B cell (primary cell): ENCODE results near the gene GTF2A1. TPM values are rescaled to one million over a fixed set of nuclear protein-coding genes. Genes with fewer than 3 reads are reported as not detected.

Experiments
- ATAC-seq: fragments of 200-7000 bp; cut with Tn5 transposase; one replicate; pipeline ENCODE4 v1.10.0; 2021; ENCODE audit warnings: low read depth, mild to moderate bottlenecking, moderate number of reproducible peaks, moderate library complexity
- CTCF ChIA-PET: fragments of 350-600 bp; sonication (Branson Sonifier 250); formaldehyde crosslinking; loops from one replicate; lab custom pipeline; 2021; ENCODE audit warnings: antibody characterized with exemption, inconsistent platforms; lab: Charles Lee
- POLR2A ChIA-PET: fragments of 350-600 bp; sonication (Branson Sonifier 250); formaldehyde crosslinking; loops from one replicate; lab custom pipeline; 2021; ENCODE audit warnings: antibody characterized with exemption; lab: Charles Lee
- DNase-seq: peaks from one replicate; pipeline ENCODE4 v3.0.0; 2013
- H2AFZ ChIP-seq: 2 replicates; pipeline ENCODE4 v1.6.1; 2012; ENCODE audit warnings: mild to moderate bottlenecking, low read depth, low read length; ENCODE audit not compliant: insufficient read depth, poor library complexity, severe bottlenecking
- H3K27ac ChIP-seq, 2 donors: 1 replicate in 1 of 2; 2 replicates in 1 of 2; pipeline ENCODE4 v1.5.1; 2012 to 2013; ENCODE audit warnings: low read length in 2 of 2, mild to moderate bottlenecking in 2 of 2, moderate library complexity in 1 of 2
- H3K27me3 ChIP-seq, 4 experiments: fragments of 200-600 bp in 1 of 4; sonication (generic) in 1 of 4; replicated peaks in 1 of 4; 1 replicate in 2 of 4; 2 replicates in 2 of 4; pipeline versions ENCODE4 v1.6.1 to v1.7.0; 2013 to 2016; ENCODE audit warnings: low read length in 3 of 4, mild to moderate bottlenecking in 2 of 4, mixed read lengths in 1 of 4, moderate library complexity in 1 of 4; ENCODE audit not compliant: insufficient read depth in 4 of 4, control insufficient read depth in 3 of 4; ENCODE audit errors: control extremely low read depth in 1 of 4
- H3K36me3 ChIP-seq, 2 experiments: replicated peaks in 1 of 2; 1 replicate in 1 of 2; 2 replicates in 1 of 2; pipeline versions ENCODE4 v1.6.1 to v1.7.1; 2013; ENCODE audit warnings: low read length in 1 of 2; ENCODE audit not compliant: insufficient read depth in 2 of 2, control insufficient read depth in 1 of 2; ENCODE audit errors: control extremely low read depth in 1 of 2, extremely low read depth in 1 of 2
- H3K4me1 ChIP-seq, 2 donors: fragments of 200-600 bp in 1 of 2; sonication (generic) in 1 of 2; 1 replicate in 1 of 2; 2 replicates in 1 of 2; pipeline versions ENCODE4 v1.5.1 to v1.6.1; 2013 to 2017; ENCODE audit warnings: low read length in 2 of 2; ENCODE audit not compliant: control insufficient read depth in 2 of 2, insufficient read depth in 2 of 2
- H3K4me2 ChIP-seq: replicated peaks from 2 replicates; pipeline ENCODE3; 2012; ENCODE audit warnings: mild to moderate bottlenecking, low read depth, low read length; ENCODE audit not compliant: poor library complexity, severe bottlenecking
- H3K4me3 ChIP-seq, 5 experiments: fragments of 200-600 bp in 1 of 5; sonication (generic) in 1 of 5; 1 replicate in 3 of 5; 2 replicates in 2 of 5; pipeline versions ENCODE4 v1.5.1 to v1.7.0; 2011 to 2016; ENCODE audit warnings: low read length in 4 of 5, mild to moderate bottlenecking in 4 of 5, low read depth in 2 of 5, control low read depth in 1 of 5, moderate library complexity in 1 of 5; ENCODE audit not compliant: insufficient read depth in 1 of 5; ENCODE audit errors: control extremely low read depth in 1 of 5, extremely low read depth in 1 of 5
- H3K79me2 ChIP-seq: fragments of 200-600 bp; sonication (generic); one replicate; pipeline ENCODE4 v1.6.0; 2016; ENCODE audit warnings: low read length; ENCODE audit not compliant: control insufficient read depth, insufficient read depth
- H3K9ac ChIP-seq: fragments of 200-600 bp; sonication (generic); 2 replicates; pipeline ENCODE4 v1.6.1; 2017; ENCODE audit warnings: mild to moderate bottlenecking, low read length, moderate library complexity
- H3K9me3 ChIP-seq, 3 donors: one replicate each; pipeline versions ENCODE4 v1.6.1 to v1.7.1; 2013; ENCODE audit warnings: low read length in 2 of 3; ENCODE audit not compliant: control insufficient read depth in 2 of 3, insufficient read depth in 1 of 3; ENCODE audit errors: control extremely low read depth in 1 of 3
- H4K20me1 ChIP-seq: 2 replicates; pipeline ENCODE4 v1.6.0; 2012; ENCODE audit warnings: mild to moderate bottlenecking, low read length; ENCODE audit not compliant: insufficient read depth, control insufficient read depth, poor library complexity, severe bottlenecking
- H3K27ac Mint-ChIP-seq: one replicate; pipeline ENCODE4 v1.8.0; 2021; ENCODE audit warnings: mixed read lengths
- H3K27me3 Mint-ChIP-seq: one replicate; pipeline ENCODE4 v1.8.0; 2021; ENCODE audit warnings: mixed read lengths
- H3K4me1 Mint-ChIP-seq: one replicate; pipeline ENCODE4 v1.8.0; 2021; ENCODE audit warnings: mixed read lengths
- H3K4me3 Mint-ChIP-seq: one replicate; pipeline ENCODE4 v1.8.0; 2021; ENCODE audit warnings: mixed read lengths
- H3K9me3 Mint-ChIP-seq: one replicate; pipeline ENCODE4 v1.8.0; 2022; ENCODE audit warnings: mixed read lengths; ENCODE audit not compliant: insufficient read depth
- EZH2 ChIP-seq: IDR thresholded peaks from 2 replicates; pipeline ENCODE4 v1.6.1; 2012; ENCODE audit warnings: borderline replicate concordance, low read depth, mild to moderate bottlenecking, moderate library complexity, low read length; ENCODE audit not compliant: insufficient read depth, poor library complexity, severe bottlenecking
- WGBS: methylation state at CpG from one replicate; pipeline ENCODE4 v1.1.5; 2013; ENCODE audit warnings: missing lambda C conversion rate; ENCODE audit not compliant: insufficient coverage; 5-methylcytosine and 5-hydroxymethylcytosine counted together
- intact Hi-C: fragments of 100-400 bp; cut with micrococcal nuclease; formaldehyde crosslinking; loops from one replicate; pipeline ENCODE4 v1.10.0; 2022
- polyA plus RNA-seq: library from polyadenylated mRNA; depleted of rRNA; stranded (reverse); fragments of >200 nt; gene quantifications from 2 replicates; pipeline ENCODE4 v1.2.3, GENCODE V29; 2012
- small RNA-seq: library from RNA; depleted of rRNA; stranded (forward); fragments of <200 nt; gene quantifications from one replicate; pipeline ENCODE3, GENCODE V24; 2012; ENCODE audit warnings: low replicate concordance, low read depth; ENCODE audit not compliant: insufficient read length
- total RNA-seq, 2 donors: library from RNA; stranded (reverse); fragments of 120-200 nt in 1 of 2; gene quantifications; 1 replicate in 1 of 2; 2 replicates in 1 of 2; pipeline versions ENCODE4 v1.2.3 to v1.2.4, GENCODE V29; 2013 to 2022
- TF ChIP-seq, protein P1 (sequence below): fragments of 200-600 bp; IDR thresholded peaks from one replicate; pipeline ENCODE4 v1.8.0; 2022; ENCODE audit warnings: antibody characterized with exemption, mild to moderate bottlenecking

The GTF2A1 gene
- total and polyA plus RNA-seq, 2 donors (not counting 1 experiment from before 2014, with no cell fraction given) = 7.1 to 45.1 TPM

DNA sequence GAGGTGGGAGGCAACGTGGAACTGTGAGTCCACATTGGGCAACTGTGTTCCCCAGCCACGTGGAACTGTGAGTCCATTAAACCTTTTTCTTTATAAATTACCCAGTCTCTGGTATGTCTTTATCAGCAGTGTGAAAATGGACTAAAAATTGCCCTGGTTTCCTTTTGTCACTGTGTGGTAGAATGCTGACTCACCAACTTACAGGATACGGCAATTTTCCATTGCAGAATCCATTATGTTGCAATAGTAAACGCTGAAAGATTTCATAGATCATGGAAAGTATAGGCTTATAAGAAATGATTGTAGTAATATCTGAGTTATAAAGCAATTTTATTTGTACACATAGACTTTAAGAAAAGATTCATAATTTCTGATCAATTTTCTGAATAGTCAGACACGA, 93.0 kb downstream of the GTF2A1 start:
- TF ChIP-seq, protein P1, sequence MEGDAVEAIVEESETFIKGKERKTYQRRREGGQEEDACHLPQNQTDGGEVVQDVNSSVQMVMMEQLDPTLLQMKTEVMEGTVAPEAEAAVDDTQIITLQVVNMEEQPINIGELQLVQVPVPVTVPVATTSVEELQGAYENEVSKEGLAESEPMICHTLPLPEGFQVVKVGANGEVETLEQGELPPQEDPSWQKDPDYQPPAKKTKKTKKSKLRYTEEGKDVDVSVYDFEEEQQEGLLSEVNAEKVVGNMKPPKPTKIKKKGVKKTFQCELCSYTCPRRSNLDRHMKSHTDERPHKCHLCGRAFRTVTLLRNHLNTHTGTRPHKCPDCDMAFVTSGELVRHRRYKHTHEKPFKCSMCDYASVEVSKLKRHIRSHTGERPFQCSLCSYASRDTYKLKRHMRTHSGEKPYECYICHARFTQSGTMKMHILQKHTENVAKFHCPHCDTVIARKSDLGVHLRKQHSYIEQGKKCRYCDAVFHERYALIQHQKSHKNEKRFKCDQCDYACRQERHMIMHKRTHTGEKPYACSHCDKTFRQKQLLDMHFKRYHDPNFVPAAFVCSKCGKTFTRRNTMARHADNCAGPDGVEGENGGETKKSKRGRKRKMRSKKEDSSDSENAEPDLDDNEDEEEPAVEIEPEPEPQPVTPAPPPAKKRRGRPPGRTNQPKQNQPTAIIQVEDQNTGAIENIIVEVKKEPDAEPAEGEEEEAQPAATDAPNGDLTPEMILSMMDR = no peak
- no peak for TF ChIP-seq EZH2
- intact Hi-C loops = no loop called here
- ATAC-seq (no peak), DNase-seq (no peak)
- WGBS = no CpG with 5 or more reads among the region's 5 CpGs
- H3K4me2 ChIP-seq = no peak overlapping the region
- no peaks in the 10 kb centered on the region for H3K9me3 Mint-ChIP-seq
- H3K79me2 ChIP-seq = no peaks in the 10 kb centered on the region
- no peaks in the 10 kb centered on the region for H4K20me1 ChIP-seq
- CTCF ChIA-PET = no interaction called here
- no peak overlapping the region for H3K9ac ChIP-seq
- no peak overlapping the region for H3K4me3 ChIP-seq
- peaks cover 6 to 11% of the 10 kb centered on the region in 2 donors for H3K4me1 ChIP-seq
- H3K4me3 Mint-ChIP-seq = no peak overlapping the region
- no peaks in the 10 kb centered on the region for H3K36me3 ChIP-seq
- peaks cover 6% of the 10 kb centered on the region for H3K27me3 Mint-ChIP-seq
- no peaks in the 10 kb centered on the region for H3K27me3 ChIP-seq
- H3K27ac ChIP-seq = no peak overlapping the region
- POLR2A ChIA-PET = no interaction called here
- H3K4me1 Mint-ChIP-seq = peaks cover 14% of the 10 kb centered on the region
- peaks cover 0 to 2% (median 0%) of the 10 kb centered on the region in 3 donors for H3K9me3 ChIP-seq
- H2AFZ ChIP-seq = no peak overlapping the region
- no peak overlapping the region for H3K27ac Mint-ChIP-seq

DNA sequence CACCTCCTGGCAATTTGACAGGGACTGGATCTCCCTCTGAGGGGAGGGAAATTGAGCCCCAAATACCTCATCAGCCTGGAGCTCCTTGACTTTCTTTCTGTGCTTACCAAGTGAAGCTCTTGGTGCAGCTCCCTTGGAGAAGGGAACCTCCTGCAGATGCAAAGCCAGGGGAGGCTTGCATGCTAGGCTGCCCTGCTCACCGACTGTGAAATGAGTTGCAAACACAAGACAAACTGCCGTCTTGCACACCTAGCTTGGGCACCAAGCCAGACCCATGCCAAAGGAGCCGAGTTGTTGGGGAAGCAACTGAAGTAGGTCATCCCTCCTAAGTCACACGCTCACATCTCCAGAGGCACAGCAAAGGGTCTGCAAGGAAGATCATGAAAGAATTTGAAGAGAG, 95.2 kb downstream of the GTF2A1 start:
- Histone ChIP-seq H3K9ac (no peak overlapping the region), H3K4me3 (no peak overlapping the region), H3K4me1 (peaks cover 11 to 23% of the 10 kb centered on the region in 2 donors), H3K27ac (no peak overlapping the region), H3K27me3 (no peaks in the 10 kb centered on the region), H3K79me2 (no peaks in the 10 kb centered on the region), H2AFZ (no peak overlapping the region), H3K9me3 (no peaks in the 10 kb centered on the region), H3K4me2 (no peak overlapping the region), H3K36me3 (no peaks in the 10 kb centered on the region), H4K20me1 (no peaks in the 10 kb centered on the region)
- Mint-ChIP-seq H3K27ac (no peak overlapping the region), H3K4me3 (peak overlapping the region; percentile 61), H3K9me3 (no peaks in the 10 kb centered on the region), H3K27me3 (peaks cover 6% of the 10 kb centered on the region), H3K4me1 (peaks cover 28% of the 10 kb centered on the region)
- peak; percentile 13 for DNase-seq
- intact Hi-C loops = no loop called here
- no peak for TF ChIP-seq EZH2
- TF ChIP-seq, protein P1 = no peak
- ChIA-PET CTCF (no interaction called here), POLR2A (no interaction called here)
- WGBS = 48% methylated on average over 2 of the region's 4 CpGs
- no peak for ATAC-seq

Small RNAs within 50 kb of the gene (small RNA-seq; reads per million reads assigned to genes)
- gene DYNLL1P1 (not detected), gene SNORA79 (21.1 reads per million, percentile 90 among the genes with 10 or more reads in this experiment)

Other genes starting within 250 kb of the GTF2A1 start
- not detected in 2 replicates for gene STON2, start 179.4 kb upstream of the GTF2A1 start, total RNA-seq
- 0.03 and 0.04 TPM in 2 replicates for gene STON2, start 179.4 kb upstream of the GTF2A1 start, polyA plus RNA-seq